ENCODE data around the gene NFE2L3.

DNA sequence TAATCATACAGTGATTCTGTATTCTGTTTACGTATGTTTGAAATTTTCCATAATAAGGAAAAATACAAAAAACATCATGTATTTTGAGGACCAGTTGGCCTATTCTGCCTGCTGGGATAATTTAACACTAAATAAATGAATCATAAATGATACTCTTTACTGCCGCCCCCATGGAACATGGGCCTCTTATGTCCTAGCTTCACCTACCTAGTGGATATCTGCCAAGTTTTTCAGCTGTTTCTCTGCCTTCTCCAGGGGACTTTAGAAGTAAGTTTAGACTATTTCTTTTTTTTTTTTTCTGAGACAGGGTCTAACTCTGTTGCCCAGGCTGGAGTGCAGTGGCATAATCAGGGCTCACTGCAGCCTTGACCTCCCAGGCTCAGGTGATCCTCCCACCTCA is 10.4 kb downstream of the NFE2L3 start:
- TF ChIP-seq, protein P1, sequence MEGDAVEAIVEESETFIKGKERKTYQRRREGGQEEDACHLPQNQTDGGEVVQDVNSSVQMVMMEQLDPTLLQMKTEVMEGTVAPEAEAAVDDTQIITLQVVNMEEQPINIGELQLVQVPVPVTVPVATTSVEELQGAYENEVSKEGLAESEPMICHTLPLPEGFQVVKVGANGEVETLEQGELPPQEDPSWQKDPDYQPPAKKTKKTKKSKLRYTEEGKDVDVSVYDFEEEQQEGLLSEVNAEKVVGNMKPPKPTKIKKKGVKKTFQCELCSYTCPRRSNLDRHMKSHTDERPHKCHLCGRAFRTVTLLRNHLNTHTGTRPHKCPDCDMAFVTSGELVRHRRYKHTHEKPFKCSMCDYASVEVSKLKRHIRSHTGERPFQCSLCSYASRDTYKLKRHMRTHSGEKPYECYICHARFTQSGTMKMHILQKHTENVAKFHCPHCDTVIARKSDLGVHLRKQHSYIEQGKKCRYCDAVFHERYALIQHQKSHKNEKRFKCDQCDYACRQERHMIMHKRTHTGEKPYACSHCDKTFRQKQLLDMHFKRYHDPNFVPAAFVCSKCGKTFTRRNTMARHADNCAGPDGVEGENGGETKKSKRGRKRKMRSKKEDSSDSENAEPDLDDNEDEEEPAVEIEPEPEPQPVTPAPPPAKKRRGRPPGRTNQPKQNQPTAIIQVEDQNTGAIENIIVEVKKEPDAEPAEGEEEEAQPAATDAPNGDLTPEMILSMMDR (IDR thresholded peaks at IDR 0.05), result no peak
- TF ChIP-seq EP300 (IDR thresholded peaks at IDR 0.05) (no peak), POLR2A (IDR thresholded peaks at IDR 0.05) (no peak)

Data from upper lobe of left lung (tissue), 4 donors.